MM.1S (cell line): ENCODE data around the gene TFAP2A.

Source experiments
- DNase-seq: peaks from one replicate; pipeline ENCODE4 v3.0.0-alpha.2; 2015
- H2AFZ ChIP-seq: fragments of 300-600 bp; sonication (generic); 2 replicates; pipeline ENCODE4 v1.6.0; 2016; ENCODE audit warnings: antibody characterized with exemption, low read length
- H3F3A ChIP-seq: fragments of 300-600 bp; sonication (generic); 2 replicates; pipeline ENCODE4 v1.6.1; 2016; ENCODE audit warnings: mild to moderate bottlenecking, antibody characterized with exemption, low read length, moderate library complexity, mixed read lengths; ENCODE audit not compliant: insufficient read depth
- H3K27ac ChIP-seq: fragments of 300-600 bp; sonication (generic); 2 replicates; pipeline ENCODE4 v1.5.1; 2016; ENCODE audit warnings: mild to moderate bottlenecking, low read length
- H3K27me3 ChIP-seq: fragments of 300-600 bp; sonication (generic); replicated peaks from 2 replicates; pipeline ENCODE4 v1.6.0; 2016; ENCODE audit warnings: low read length; ENCODE audit not compliant: insufficient read depth
- H3K36me3 ChIP-seq: fragments of 300-600 bp; sonication (generic); replicated peaks from 2 replicates; pipeline ENCODE4 v1.6.1; 2016; ENCODE audit warnings: mild to moderate bottlenecking, low read length, mixed read lengths; ENCODE audit not compliant: insufficient read depth
- H3K4me1 ChIP-seq: fragments of 300-600 bp; sonication (generic); 2 replicates; pipeline ENCODE4 v1.6.1; 2016; ENCODE audit warnings: low read length, mixed read lengths
- H3K4me2 ChIP-seq: fragments of 300-600 bp; sonication (generic); 2 replicates; pipeline ENCODE4 v1.6.0; 2016; ENCODE audit warnings: low read depth, low read length
- H3K4me3 ChIP-seq: fragments of 300-600 bp; sonication (generic); 2 replicates; pipeline ENCODE4 v1.5.1; 2016; ENCODE audit warnings: low read length, mixed read lengths
- H3K79me2 ChIP-seq: fragments of 300-600 bp; sonication (generic); 2 replicates; pipeline ENCODE4 v1.6.1; 2016; ENCODE audit warnings: mixed run types, low read length, mixed read lengths
- H3K9ac ChIP-seq: fragments of 300-600 bp; sonication (generic); 2 replicates; pipeline ENCODE4 v1.6.1; 2016; ENCODE audit warnings: low read length, mixed read lengths
- H3K9me2 ChIP-seq: fragments of 300-600 bp; sonication (generic); replicated peaks from 2 replicates; pipeline ENCODE4 v1.6.1; 2016; ENCODE audit warnings: mild to moderate bottlenecking, low read length, mixed read lengths; ENCODE audit not compliant: insufficient read depth
- H3K9me3 ChIP-seq: fragments of 300-600 bp; sonication (generic); replicated peaks from 2 replicates; pipeline ENCODE4 v1.6.1; 2016; ENCODE audit warnings: mild to moderate bottlenecking, low read length, mixed read lengths; ENCODE audit not compliant: insufficient read depth
- H4K20me1 ChIP-seq: fragments of 300-600 bp; sonication (generic); 2 replicates; pipeline ENCODE4 v1.6.1; 2016; ENCODE audit warnings: mild to moderate bottlenecking, low read length, moderate library complexity, mixed read lengths; ENCODE audit not compliant: insufficient read depth
- EZH2 ChIP-seq: fragments of 300-600 bp; sonication (generic); optimal IDR thresholded peaks from 2 replicates; pipeline ENCODE3; 2017; ENCODE audit warnings: low read depth, mild to moderate bottlenecking, antibody characterized with exemption, low read length, mixed read lengths
- EZH2phosphoT487 ChIP-seq: fragments of 300-600 bp; sonication (generic); IDR thresholded peaks from 2 replicates; pipeline ENCODE4 v1.6.1; 2018; ENCODE audit warnings: antibody characterized with exemption, low read length
- TF ChIP-seq, protein P1 (sequence below): fragments of 300-600 bp; sonication (generic); IDR thresholded peaks from 2 replicates; pipeline ENCODE4 v1.5.1; 2016; ENCODE audit warnings: antibody characterized with exemption, low read length, mixed read lengths

The TFAP2A gene

GRCh38 chr6:10381133-10381829, 33.6 kb downstream of the TFAP2A start:
- no peak overlapping the region for H3K4me2 ChIP-seq

DNA sequence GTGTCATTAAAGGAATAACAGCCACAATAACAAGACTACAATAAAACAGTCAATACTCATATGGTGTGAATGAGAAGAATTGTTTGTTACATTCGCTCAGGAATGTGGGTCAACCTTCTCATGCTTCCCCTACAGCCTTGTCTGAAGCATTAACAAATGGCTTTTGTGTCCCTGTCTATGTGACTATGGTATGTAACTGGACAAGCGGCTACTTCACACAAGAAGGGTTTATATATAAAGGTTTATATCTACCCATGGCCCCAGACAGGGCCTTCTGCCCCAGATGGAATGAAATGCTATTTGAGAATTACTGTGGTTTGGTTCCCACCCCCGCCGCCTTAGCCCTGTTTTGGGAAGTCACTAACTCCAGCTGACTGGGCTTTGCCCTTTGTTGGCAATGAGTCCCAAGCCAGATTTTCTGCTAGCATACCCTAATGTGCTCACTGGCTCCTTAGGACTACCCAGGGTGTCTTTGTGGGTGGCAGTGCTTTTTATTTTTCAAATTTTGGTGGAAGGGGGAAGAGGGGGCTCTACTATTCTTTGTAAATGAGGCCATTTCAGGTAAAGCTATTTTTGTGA, 39.4 kb downstream of the TFAP2A start:
- Histone ChIP-seq H3K36me3 (no peaks in the 10 kb centered on the region), H3K4me3 (no peak overlapping the region), H3K9me2 (no peaks in the 10 kb centered on the region), H4K20me1 (no peaks in the 10 kb centered on the region), H2AFZ (no peak overlapping the region), H3K9ac (no peak overlapping the region), H3K9me3 (no peaks in the 10 kb centered on the region), H3K27ac (no peak overlapping the region), H3K27me3 (no peaks in the 10 kb centered on the region), H3K79me2 (no peaks in the 10 kb centered on the region), H3K4me1 (no peaks in the 10 kb centered on the region), H3F3A (no peaks in the 10 kb centered on the region), H3K4me2 (no peak overlapping the region)
- no peak for DNase-seq
- no peak for TF ChIP-seq EZH2phosphoT487
- TF ChIP-seq, protein P1, sequence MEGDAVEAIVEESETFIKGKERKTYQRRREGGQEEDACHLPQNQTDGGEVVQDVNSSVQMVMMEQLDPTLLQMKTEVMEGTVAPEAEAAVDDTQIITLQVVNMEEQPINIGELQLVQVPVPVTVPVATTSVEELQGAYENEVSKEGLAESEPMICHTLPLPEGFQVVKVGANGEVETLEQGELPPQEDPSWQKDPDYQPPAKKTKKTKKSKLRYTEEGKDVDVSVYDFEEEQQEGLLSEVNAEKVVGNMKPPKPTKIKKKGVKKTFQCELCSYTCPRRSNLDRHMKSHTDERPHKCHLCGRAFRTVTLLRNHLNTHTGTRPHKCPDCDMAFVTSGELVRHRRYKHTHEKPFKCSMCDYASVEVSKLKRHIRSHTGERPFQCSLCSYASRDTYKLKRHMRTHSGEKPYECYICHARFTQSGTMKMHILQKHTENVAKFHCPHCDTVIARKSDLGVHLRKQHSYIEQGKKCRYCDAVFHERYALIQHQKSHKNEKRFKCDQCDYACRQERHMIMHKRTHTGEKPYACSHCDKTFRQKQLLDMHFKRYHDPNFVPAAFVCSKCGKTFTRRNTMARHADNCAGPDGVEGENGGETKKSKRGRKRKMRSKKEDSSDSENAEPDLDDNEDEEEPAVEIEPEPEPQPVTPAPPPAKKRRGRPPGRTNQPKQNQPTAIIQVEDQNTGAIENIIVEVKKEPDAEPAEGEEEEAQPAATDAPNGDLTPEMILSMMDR: no peak
- TF ChIP-seq EZH2: no peak

More at GRCh38 chr6:10381133-10381829, 33.6 kb downstream of the TFAP2A start:
- TF ChIP-seq, protein P1: no peak
- Histone ChIP-seq H2AFZ (no peak overlapping the region), H3K27me3 (no peaks in the 10 kb centered on the region), H3K27ac (no peak overlapping the region), H3K4me1 (no peaks in the 10 kb centered on the region), H3F3A (no peaks in the 10 kb centered on the region), H3K36me3 (no peaks in the 10 kb centered on the region), H3K4me3 (no peak overlapping the region), H3K9ac (no peak overlapping the region), H3K79me2 (no peaks in the 10 kb centered on the region), H4K20me1 (no peaks in the 10 kb centered on the region), H3K9me3 (no peaks in the 10 kb centered on the region), H3K9me2 (no peaks in the 10 kb centered on the region)
- DNase-seq: no peak

DNA sequence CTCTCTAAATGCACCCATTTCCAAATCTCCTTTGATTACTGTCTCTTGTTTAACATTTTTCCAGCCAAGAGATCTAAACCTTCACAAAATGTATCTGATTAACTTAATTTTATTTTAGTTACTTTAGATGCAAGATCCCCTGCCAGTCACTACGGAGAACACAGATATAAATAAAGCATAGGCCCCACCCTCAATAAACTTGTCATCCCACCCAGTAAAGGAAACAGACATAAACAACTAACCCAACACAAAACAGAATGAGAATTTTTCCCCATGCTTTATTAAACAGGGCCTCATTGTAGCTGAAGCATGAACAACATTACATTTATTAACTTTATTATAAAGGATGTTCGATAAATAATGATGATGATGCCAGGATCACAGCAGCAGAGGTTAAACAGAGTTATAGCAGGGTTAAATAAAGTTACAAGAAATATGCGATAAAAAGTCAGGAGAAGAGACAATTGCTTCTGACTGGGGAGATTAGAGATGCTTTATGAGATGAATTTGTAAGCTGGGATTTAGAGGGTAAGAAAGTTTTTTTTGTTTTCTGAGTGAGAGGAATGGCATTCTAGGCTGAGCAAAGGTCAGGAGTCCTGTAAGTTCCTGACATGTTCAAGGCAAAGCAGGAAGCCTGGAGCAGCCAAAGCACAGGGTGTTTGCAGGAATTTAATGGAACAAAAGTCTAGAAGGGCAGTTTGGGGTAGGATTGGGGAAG, 41.1 kb downstream of the TFAP2A start:
- H3K4me2 ChIP-seq: no peak overlapping the region
- no peaks in the 10 kb centered on the region for H3K27me3 ChIP-seq
- H2AFZ ChIP-seq: no peak overlapping the region
- no peak overlapping the region for H3K4me3 ChIP-seq
- no peaks in the 10 kb centered on the region for H3K79me2 ChIP-seq
- H4K20me1 ChIP-seq: no peaks in the 10 kb centered on the region
- DNase-seq: no peak
- no peak overlapping the region for H3K9ac ChIP-seq
- no peaks in the 10 kb centered on the region for H3K9me3 ChIP-seq
- no peaks in the 10 kb centered on the region for H3K9me2 ChIP-seq
- no peak overlapping the region for H3K27ac ChIP-seq
- H3F3A ChIP-seq: no peaks in the 10 kb centered on the region
- H3K4me1 ChIP-seq: no peaks in the 10 kb centered on the region
- H3K36me3 ChIP-seq: no peaks in the 10 kb centered on the region
- no peak for TF ChIP-seq EZH2phosphoT487
- no peak for TF ChIP-seq EZH2
- TF ChIP-seq, protein P1: no peak
